H1 (cell line): ENCODE measurements around the gene MYO9A. TPM values are rescaled to one million over a fixed set of nuclear protein-coding genes. Genes with fewer than 3 reads are reported as not detected.

Experiments
- CTCF ChIA-PET: fragments of 300-600 bp; sonication (Branson Sonifier 250); formaldehyde crosslinking; loops from one replicate; lab custom pipeline; 2021; ENCODE audit not compliant: partially characterized antibody; lab: Charles Lee
- POLR2A ChIA-PET: fragments of 300-600 bp; sonication (Branson Sonifier 250); formaldehyde crosslinking; loops from one replicate; lab custom pipeline; 2021; ENCODE audit warnings: inconsistent platforms; ENCODE audit not compliant: partially characterized antibody; lab: Charles Lee
- DNase-seq, 2 experiments: peaks; one replicate each; pipeline versions ENCODE4 v3.0.0 to v3.0.0-alpha.2; 2010 to 2022; ENCODE audit warnings: low spot score in 2 of 2, low read depth in 1 of 2, mixed read lengths in 1 of 2
- FAIRE-seq: peaks from 2 replicates; lab custom pipeline; 2011; peaks lifted over from hg19 to GRCh38; lab: Jason Lieb, UNC
- H2AFZ ChIP-seq: 2 replicates; pipeline ENCODE4 v1.8.1; 2012; ENCODE audit warnings: low read length, inconsistent platforms
- H2AK5ac ChIP-seq: 2 replicates; pipeline ENCODE4 v1.6.1; 2013; ENCODE audit warnings: low read depth, low read length
- H2BK120ac ChIP-seq: replicated peaks from 2 replicates; pipeline ENCODE3; 2013; ENCODE audit warnings: low read depth, low read length, inconsistent platforms
- H2BK12ac ChIP-seq: 2 replicates; pipeline ENCODE4 v1.6.1; 2013; ENCODE audit warnings: low read depth, low read length
- H2BK15ac ChIP-seq: 2 replicates; pipeline ENCODE4 v1.6.1; 2013; ENCODE audit warnings: low read length
- H2BK20ac ChIP-seq: 2 replicates; pipeline ENCODE4 v1.6.1; 2013; ENCODE audit warnings: low read length
- H2BK5ac ChIP-seq: 2 replicates; pipeline ENCODE4 v1.6.1; 2013; ENCODE audit warnings: low read depth, low read length
- H3K14ac ChIP-seq: 2 replicates; pipeline ENCODE4 v1.6.1; 2013; ENCODE audit warnings: inconsistent platforms; ENCODE audit not compliant: insufficient read length
- H3K18ac ChIP-seq: 2 replicates; pipeline ENCODE4 v1.6.1; 2013; ENCODE audit warnings: low read length; ENCODE audit errors: extremely low read depth
- H3K23ac ChIP-seq: 2 replicates; pipeline ENCODE4 v1.6.1; 2013; ENCODE audit warnings: inconsistent platforms; ENCODE audit not compliant: insufficient read length
- H3K23me2 ChIP-seq: 2 replicates; pipeline ENCODE4 v1.6.1; 2013; ENCODE audit warnings: low read depth, low read length
- H3K27ac ChIP-seq: 2 replicates; pipeline ENCODE4 v1.6.1; 2011; ENCODE audit warnings: low read depth, low read length, inconsistent platforms
- H3K27me3 ChIP-seq, 4 experiments: replicated peaks in 1 of 4; 1 replicate in 1 of 4; 2 replicates in 3 of 4; pipeline versions ENCODE4 v1.6.1 to v1.8.1; 2011 to 2013; ENCODE audit warnings: low read length in 3 of 4, mild to moderate bottlenecking in 3 of 4, inconsistent platforms in 2 of 4, mixed read lengths in 2 of 4, moderate library complexity in 1 of 4; ENCODE audit not compliant: control insufficient read depth in 3 of 4, insufficient read depth in 3 of 4; ENCODE audit errors: extremely low read depth in 1 of 4
- H3K36me3 ChIP-seq, 4 experiments: 2 replicates each; pipeline versions ENCODE4 v1.6.1 to v1.8.1; 2011 to 2013; ENCODE audit warnings: mild to moderate bottlenecking in 4 of 4, low read length in 3 of 4, moderate library complexity in 2 of 4, control low read depth in 1 of 4, inconsistent platforms in 1 of 4; ENCODE audit not compliant: insufficient read depth in 4 of 4, control insufficient read depth in 2 of 4
- H3K4ac ChIP-seq: replicated peaks from 2 replicates; pipeline ENCODE3; 2013; ENCODE audit warnings: low read length, low read depth, mixed read lengths, inconsistent platforms; ENCODE audit not compliant: insufficient read length
- H3K4me1 ChIP-seq, 4 experiments: replicated peaks in 1 of 4; 1 replicate in 1 of 4; 2 replicates in 3 of 4; pipeline versions ENCODE4 v1.6.1 to v1.8.1; 2011 to 2013; ENCODE audit warnings: low read length in 3 of 4, inconsistent platforms in 2 of 4, mixed read lengths in 1 of 4; ENCODE audit not compliant: insufficient read depth in 4 of 4, control insufficient read depth in 3 of 4
- H3K4me2 ChIP-seq, 2 experiments: 2 replicates each; pipeline versions ENCODE4 v1.6.1 to v1.8.1; 2011 to 2013; ENCODE audit warnings: low read depth in 2 of 2, low read length in 2 of 2, control low read depth in 1 of 2, inconsistent platforms in 1 of 2, mild to moderate bottlenecking in 1 of 2; ENCODE audit not compliant: insufficient read depth in 1 of 2
- H3K4me3 ChIP-seq, 4 experiments: fragments of 200-600, 300-600 bp in 1 of 4; sonication (generic), shearing (Covaris generic), sonication (Bioruptor Twin) in 1 of 4; 2 replicates each; pipeline versions ENCODE4 v1.5.1 to v1.8.1; 2011 to 2016; ENCODE audit warnings: low read length in 4 of 4, low read depth in 3 of 4, control low read depth in 2 of 4, inconsistent platforms in 2 of 4, mild to moderate bottlenecking in 2 of 4, mixed read lengths in 1 of 4, moderate library complexity in 1 of 4; ENCODE audit not compliant: insufficient read depth in 2 of 4; ENCODE audit errors: extremely low read depth in 1 of 4
- H3K56ac ChIP-seq: replicated peaks from 2 replicates; pipeline ENCODE3; 2013; ENCODE audit warnings: low read depth, mild to moderate bottlenecking, mixed read lengths, low read length, inconsistent platforms; ENCODE audit not compliant: insufficient read length
- H3K79me1 ChIP-seq: 2 replicates; pipeline ENCODE4 v1.6.1; 2013; ENCODE audit warnings: low read depth, low read length, control low read depth
- H3K79me2 ChIP-seq, 2 experiments: 2 replicates each; pipeline versions ENCODE4 v1.6.1 to v1.8.1; 2012 to 2013; ENCODE audit warnings: low read length in 2 of 2, mild to moderate bottlenecking in 2 of 2, inconsistent platforms in 1 of 2; ENCODE audit not compliant: insufficient read depth in 2 of 2, control insufficient read depth in 1 of 2
- H3K9ac ChIP-seq, 4 experiments: replicated peaks in 1 of 4; 1 replicate in 1 of 4; 2 replicates in 3 of 4; pipeline versions ENCODE4 v1.6.1 to v1.8.1; 2011 to 2013; ENCODE audit warnings: low read depth in 3 of 4, low read length in 3 of 4, control low read depth in 2 of 4, mild to moderate bottlenecking in 2 of 4, moderate library complexity in 2 of 4, inconsistent platforms in 1 of 4; ENCODE audit errors: extremely low read depth in 1 of 4
- H3K9me3 ChIP-seq, 2 experiments: 2 replicates each; pipeline versions ENCODE4 v1.6.1 to v1.8.1; 2012 to 2013; ENCODE audit warnings: mild to moderate bottlenecking in 2 of 2, moderate library complexity in 2 of 2, control low read depth in 1 of 2, inconsistent platforms in 1 of 2, low read depth in 1 of 2, low read length in 1 of 2, mixed read lengths in 1 of 2; ENCODE audit not compliant: insufficient read depth in 2 of 2
- H4K20me1 ChIP-seq, 2 experiments: replicated peaks in 1 of 2; 2 replicates each; pipeline versions ENCODE3 to v1.8.1; 2011 to 2013; ENCODE audit warnings: inconsistent platforms in 2 of 2, low read length in 2 of 2, mild to moderate bottlenecking in 1 of 2; ENCODE audit not compliant: insufficient read depth in 2 of 2, control insufficient read depth in 1 of 2
- H4K5ac ChIP-seq: 2 replicates; pipeline ENCODE4 v1.6.1; 2013; ENCODE audit warnings: low read length, low read depth, mixed read lengths, inconsistent platforms; ENCODE audit not compliant: insufficient read length
- H4K8ac ChIP-seq: 2 replicates; pipeline ENCODE4 v1.8.0; 2013; ENCODE audit warnings: mild to moderate bottlenecking, moderate library complexity, low read length, inconsistent platforms; ENCODE audit not compliant: insufficient read depth; ENCODE audit errors: extremely low read depth
- H4K91ac ChIP-seq: replicated peaks from 2 replicates; pipeline ENCODE3; 2013; ENCODE audit warnings: low read length, mixed read lengths, inconsistent platforms; ENCODE audit not compliant: insufficient read length
- CBX5 ChIP-seq: fragments of 300-800, 300-1000 bp; sonication (generic); IDR thresholded peaks from 2 replicates; pipeline ENCODE4 v1.7.1; 2016; ENCODE audit warnings: antibody characterized with exemption, low read length, low read depth
- CHD2 ChIP-seq: IDR thresholded peaks from 2 replicates; pipeline ENCODE4 v1.6.1; 2012; ENCODE audit warnings: low read length, improper control_type of control experiment
- CREB1 ChIP-seq: IDR thresholded peaks from 2 replicates; pipeline ENCODE4 v1.6.1; 2012; ENCODE audit warnings: inconsistent platforms
- FOSL1 ChIP-seq: IDR thresholded peaks from 2 replicates; pipeline ENCODE4 v1.6.1; 2011; ENCODE audit warnings: mild to moderate bottlenecking, low read depth, low read length, moderate library complexity; ENCODE audit not compliant: insufficient read depth
- HDAC6 ChIP-seq: IDR thresholded peaks from one replicate; pipeline ENCODE4 v1.7.1; 2012; ENCODE audit warnings: low read depth, mild to moderate bottlenecking, inconsistent platforms, low read length, moderate library complexity
- KDM1A ChIP-seq: fragments of 200-600, 300-600 bp; sonication (generic); IDR thresholded peaks from 2 replicates; pipeline ENCODE4 v1.7.1; 2016; ENCODE audit warnings: mild to moderate bottlenecking, low read length, borderline replicate concordance
- NRF1 ChIP-seq: IDR thresholded peaks from 2 replicates; pipeline ENCODE4 v1.6.1; 2011; ENCODE audit warnings: mild to moderate bottlenecking, low read depth, low read length, improper control_type of control experiment
- RXRA ChIP-seq: IDR thresholded peaks from 2 replicates; pipeline ENCODE4 v1.6.1; 2011; ENCODE audit warnings: low read depth, mild to moderate bottlenecking, low read length, moderate library complexity; ENCODE audit not compliant: insufficient read depth
- SP2 ChIP-seq: IDR thresholded peaks from 2 replicates; pipeline ENCODE4 v1.6.1; 2012; ENCODE audit warnings: mild to moderate bottlenecking, low read length, inconsistent platforms
- TAF1 ChIP-seq: IDR thresholded peaks from 2 replicates; pipeline ENCODE4 v1.6.1; 2011; ENCODE audit warnings: mild to moderate bottlenecking, low read depth, low read length
- TAF7 ChIP-seq: optimal IDR thresholded peaks from 2 replicates; pipeline ENCODE3; 2011; ENCODE audit warnings: low read depth, mild to moderate bottlenecking, inconsistent platforms, low read length, moderate library complexity, borderline replicate concordance
- TCF12 ChIP-seq: IDR thresholded peaks from 2 replicates; pipeline ENCODE4 v1.6.1; 2011; ENCODE audit warnings: low read depth, mild to moderate bottlenecking, low read length
- WGBS, 2 experiments: shearing (Covaris generic) in 1 of 2; methylation state at CpG; one replicate each; pipeline versions ENCODE4 v1.1.6 to v1.1.7; 2013 to 2015; ENCODE audit warnings: low lambda C conversion rate in 2 of 2, mixed read lengths in 2 of 2, inconsistent platforms in 1 of 2, low coverage in 1 of 2, missing lambda C conversion rate in 1 of 2; ENCODE audit not compliant: insufficient replicate concordance in 2 of 2, insufficient coverage in 1 of 2, insufficient read length in 1 of 2; ENCODE audit errors: extremely low coverage in 1 of 2, missing lambda C conversion rate in 1 of 2; 5-methylcytosine and 5-hydroxymethylcytosine counted together
- polyA plus RNA-seq, 7 experiments: library from polyadenylated mRNA; depleted of rRNA in 3 of 7; stranded (reverse) in 5 of 7; unstranded in 2 of 7; fragments of >200 nt in 5 of 7; fragments of 200-250 nt in 2 of 7; gene quantifications; 1 replicate in 5 of 7; 2 replicates in 1 of 7; 4 replicates in 1 of 7; pipeline versions ENCODE4 v1.2.1 to v1.2.3, GENCODE V29; 2011 to 2013; ENCODE audit warnings: missing spikeins in 2 of 7, mixed read lengths in 2 of 7
- total RNA-seq: library from RNA; stranded (reverse); fragmentation: NEBNext Ultra II Directional; extraction: Animal tissue kit (Norgen Biotek cat#: 25700); gene quantifications from 2 replicates; pipeline ENCODE4 v1.2.1, GENCODE V29; 2021
- TF ChIP-seq, protein P1 (sequence below): IDR thresholded peaks from 2 replicates; pipeline ENCODE4 v1.6.1; 2011; ENCODE audit warnings: low read depth, mild to moderate bottlenecking, low read length; ENCODE audit not compliant: insufficient read depth
- TF ChIP-seq, protein P2 (sequence below): IDR thresholded peaks from 2 replicates; pipeline ENCODE4 v1.6.1; 2012; ENCODE audit warnings: inconsistent platforms

Gene MYO9A
- total and polyA plus RNA-seq, 2 of the 8 experiments (the other 6 are each of a cell fraction or from before 2014, with no cell fraction given) = 3.9 to 26.0 TPM

DNA sequence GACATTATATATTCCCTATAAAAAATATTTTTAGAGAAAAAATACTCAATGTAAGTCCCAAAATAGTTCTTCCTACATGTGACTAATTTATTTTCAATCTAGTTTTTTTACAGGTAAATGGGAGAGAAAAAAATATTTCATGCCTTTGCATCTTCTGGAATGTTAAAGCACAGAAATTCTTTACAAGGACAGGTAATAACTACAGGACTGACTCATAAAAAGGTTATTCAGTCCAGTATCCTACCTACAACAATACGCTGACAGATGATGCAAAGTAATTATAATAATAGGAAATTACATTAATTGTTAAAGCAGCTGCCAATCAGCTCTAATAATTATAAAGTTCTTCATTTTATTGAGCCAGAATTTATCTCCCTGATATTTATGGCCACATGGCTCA is 147.5 kb downstream of the MYO9A start:
- Histone ChIP-seq H3K36me3 (no peaks in the 10 kb centered on the region), H4K5ac (no peak overlapping the region), H3K79me2 (no peaks in the 10 kb centered on the region), H2BK5ac (no peak overlapping the region), H3K9me3 (no peaks in the 10 kb centered on the region), H3K4ac (no peak overlapping the region), H4K20me1 (peaks cover 0 to 1% of the 10 kb centered on the region in 2 experiments), H3K18ac (no peak overlapping the region), H3K9ac (no peak overlapping the region), H3K4me2 (no peak overlapping the region), H2BK15ac (no peak overlapping the region), H3K14ac (no peak overlapping the region), H3K27me3 (no peaks in the 10 kb centered on the region), H3K23me2 (no peaks in the 10 kb centered on the region; the same call in 1 of the 2 replicates), H3K4me3 (no peak overlapping the region), H3K4me1 (no peaks in the 10 kb centered on the region), H2BK12ac (no peak overlapping the region), H2AK5ac (no peak overlapping the region), H2AFZ (no peak overlapping the region), H3K56ac (no peak overlapping the region), H3K23ac (no peak overlapping the region), H2BK120ac (no peak overlapping the region), H4K91ac (no peak overlapping the region), H3K79me1 (no peaks in the 10 kb centered on the region), H3K27ac (no peak overlapping the region), H4K8ac (no peak overlapping the region), H2BK20ac (no peak overlapping the region)
- 96% methylated on average over 1 of the region's 1 CpG; no CpG with 5 or more reads in 1 of the 2 experiments for WGBS, 2 experiments
- CTCF ChIA-PET = no interaction called here
- DNase-seq (no peak), FAIRE-seq (no peak)
- POLR2A ChIA-PET = no interaction called here
- no peak for TF ChIP-seq TAF1
- TF ChIP-seq KDM1A = no peak
- TF ChIP-seq TCF12 = no peak
- no peak for TF ChIP-seq TAF7
- TF ChIP-seq, protein P1, sequence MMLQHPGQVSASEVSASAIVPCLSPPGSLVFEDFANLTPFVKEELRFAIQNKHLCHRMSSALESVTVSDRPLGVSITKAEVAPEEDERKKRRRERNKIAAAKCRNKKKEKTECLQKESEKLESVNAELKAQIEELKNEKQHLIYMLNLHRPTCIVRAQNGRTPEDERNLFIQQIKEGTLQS = no peak
- no peak for TF ChIP-seq FOSL1
- no peak for TF ChIP-seq RXRA
- TF ChIP-seq SP2 = no peak
- TF ChIP-seq CREB1 = no peak
- TF ChIP-seq CHD2 = no peak
- TF ChIP-seq, protein P2, sequence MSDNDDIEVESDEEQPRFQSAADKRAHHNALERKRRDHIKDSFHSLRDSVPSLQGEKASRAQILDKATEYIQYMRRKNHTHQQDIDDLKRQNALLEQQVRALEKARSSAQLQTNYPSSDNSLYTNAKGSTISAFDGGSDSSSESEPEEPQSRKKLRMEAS = no peak
- TF ChIP-seq NRF1 = no peak
- no peak for TF ChIP-seq CBX5
- no peak for TF ChIP-seq HDAC6
